GM12874 (cell line): ENCODE measurements around the gene RAB31.

Source experiments
- CTCF ChIP-seq: IDR thresholded peaks from 2 replicates; pipeline ENCODE4 v1.5.1; 2011; ENCODE audit warnings: low read depth, mild to moderate bottlenecking, control low read depth, low read length, moderate library complexity; ENCODE audit not compliant: insufficient read depth

The RAB31 gene

GRCh38 chr18:9822587-9823185 is 114.6 kb downstream of the RAB31 start:
- TF ChIP-seq CTCF = no peak

- no peak for TF ChIP-seq CTCF
Measured at GRCh38 chr18:9823805-9824473, 115.8 kb downstream of the RAB31 start.

GRCh38 chr18:9824474-9824832 is 116.4 kb downstream of the RAB31 start:
- TF ChIP-seq CTCF = no peak

- no peak for TF ChIP-seq CTCF
Measured at GRCh38 chr18:9824952-9825371, 116.9 kb downstream of the RAB31 start.

- no peak for TF ChIP-seq CTCF
Measured at GRCh38 chr18:9825571-9826073, 117.5 kb downstream of the RAB31 start.

- no peak for TF ChIP-seq CTCF
Measured at GRCh38 chr18:9826685-9827084, 118.6 kb downstream of the RAB31 start.

- TF ChIP-seq CTCF = no peak
Measured at GRCh38 chr18:9827211-9827792, 119.2 kb downstream of the RAB31 start.
